ENCODE results near the gene EXOSC3.

EXOSC3 gene

GRCh38 chr9:37798677-37799076 is 13.8 kb upstream of the EXOSC3 start:
- POLR2A ChIA-PET = no interaction called here
- CTCF ChIA-PET = no interaction called here
- TF ChIP-seq CTCF (IDR thresholded peaks at IDR 0.05; ENCODE audit: control extremely low read depth, extremely low read depth, low read depth, missing control alignments) = no peak
- no peak for DNase-seq (ENCODE audit: extremely low spot score)

- TF ChIP-seq CTCF (IDR thresholded peaks at IDR 0.05; ENCODE audit: control extremely low read depth, extremely low read depth, low read depth, missing control alignments) = no peak
- ChIA-PET CTCF (interaction anchor here (1.4 to 2.0 kb wide), 2 partner anchors 11 to 14 kb away, joined by 4 read pairs; partner anchors contain the start of gene EXOSC3), POLR2A (no interaction called here)
- no peak for DNase-seq (ENCODE audit: extremely low spot score)
These were observed 11.4 kb upstream of the EXOSC3 start for GRCh38 chr9:37796232-37796631.

GRCh38 chr9:37792122-37792521 is 7.3 kb upstream of the EXOSC3 start:
- CTCF ChIA-PET = no interaction called here
- TF ChIP-seq CTCF (IDR thresholded peaks at IDR 0.05; ENCODE audit: control extremely low read depth, extremely low read depth, low read depth, missing control alignments) = no peak
- POLR2A ChIA-PET = no interaction called here
- no peak for DNase-seq (ENCODE audit: extremely low spot score)

- no peak for TF ChIP-seq CTCF (IDR thresholded peaks at IDR 0.05; ENCODE audit: control extremely low read depth, extremely low read depth, low read depth, missing control alignments)
- ChIA-PET POLR2A (no interaction called here), CTCF (interaction anchor here (1.0 to 1.3 kb wide), 2 partner anchors 9 to 21 kb away, joined by 4 read pairs; no protein-coding TSS in a partner anchor)
- DNase-seq (ENCODE audit: extremely low spot score) = no peak
These were observed 5.2 kb upstream of the EXOSC3 start for GRCh38 chr9:37790096-37790495.

- no peak for TF ChIP-seq CTCF (IDR thresholded peaks at IDR 0.05; ENCODE audit: control extremely low read depth, extremely low read depth, low read depth, missing control alignments)
- ChIA-PET POLR2A (no interaction called here), CTCF (no interaction called here)
- DNase-seq (ENCODE audit: extremely low spot score) = no peak
These were observed 3.5 kb upstream of the EXOSC3 start for GRCh38 chr9:37788332-37788731.

- CTCF ChIA-PET = interaction anchor here (1.0 kb wide), 1 partner anchor 10 kb away, joined by 3 read pairs; no protein-coding TSS in a partner anchor
- no peak for DNase-seq (ENCODE audit: extremely low spot score)
- TF ChIP-seq CTCF (IDR thresholded peaks at IDR 0.05; ENCODE audit: control extremely low read depth, extremely low read depth, low read depth, missing control alignments) = no peak
- POLR2A ChIA-PET = no interaction called here
These were observed 2.2 kb upstream of the EXOSC3 start for GRCh38 chr9:37787059-37787458.

GRCh38 chr9:37784291-37784615 is 611 bp downstream of the EXOSC3 start:
- DNase-seq (ENCODE audit: extremely low spot score) = no peak
- POLR2A ChIA-PET = no interaction called here
- TF ChIP-seq CTCF (IDR thresholded peaks at IDR 0.05; ENCODE audit: control extremely low read depth, extremely low read depth, low read depth, missing control alignments) = no peak
- CTCF ChIA-PET = interaction anchor here (0.9 to 1.8 kb wide), 6 partner anchors 9 to 75 kb away, joined by 3 to 4 read pairs (median 3); no protein-coding TSS in a partner anchor
